K562 (cell line): ENCODE data around the gene SAMM50. TPM values are rescaled to one million over a fixed set of nuclear protein-coding genes. Genes with fewer than 3 reads are reported as not detected.

Experiments
- ATAC-seq: fragments of 200-7000 bp; cut with Tn5 transposase; 3 replicates; pipeline ENCODE4 v1.9.1; 2020; ENCODE audit warnings: moderate library complexity
- BruUV-seq: library from RNA; stranded (reverse); fragments of 400-500 nt; replicated peaks from 2 replicates; lab custom pipeline; 2021; lab: Mats Ljungman, UMichigan
- CTCF ChIA-PET: fragments of 300-600 bp; formaldehyde crosslinking; extraction: SDS; loops from one replicate; lab custom pipeline; 2021; ENCODE audit warnings: low intra/inter-chr PET ratio; lab: Yijun Ruan, JAX
- POLR2A ChIA-PET: fragments of 300-600, 350-650 bp; sonication (Branson Sonifier 250); formaldehyde crosslinking; extraction: SDS; loops from one replicate; lab custom pipeline; 2021; ENCODE audit warnings: antibody characterized with exemption, inconsistent platforms; lab: Yijun Ruan, JAX
- DNase-seq, 4 experiments: peaks; one replicate each; pipeline versions ENCODE4 v3.0.0 to v3.0.0-alpha.2; 2011 to 2018; ENCODE audit warnings: low spot score in 3 of 4, mixed read lengths in 3 of 4; ENCODE audit errors: extremely low read depth in 1 of 4
- FAIRE-seq: peaks from 2 replicates; lab custom pipeline; 2011; peaks lifted over from hg19 to GRCh38; lab: Jason Lieb, UNC
- H2AFZ ChIP-seq: 2 replicates; pipeline ENCODE4 v1.6.0; 2011; ENCODE audit warnings: low read depth, low read length, control low read depth, inconsistent platforms
- H3K27ac ChIP-seq: fragments of 200-600 bp; 3 replicates; pipeline ENCODE4 v1.8.0; 2011; ENCODE audit warnings: low read depth, mild to moderate bottlenecking, control low read depth, inconsistent platforms, low read length, moderate library complexity, mixed read lengths; ENCODE audit errors: extremely low read depth
- H3K27me3 ChIP-seq, 2 experiments: fragments of 300-600 bp in 1 of 2; 2 replicates in 1 of 2; 3 replicates in 1 of 2; pipeline versions ENCODE4 v1.6.0 to v1.8.0; 2011; ENCODE audit warnings: inconsistent platforms in 2 of 2, low read length in 2 of 2, mild to moderate bottlenecking in 1 of 2, mixed read lengths in 1 of 2, moderate library complexity in 1 of 2; ENCODE audit not compliant: control insufficient read depth in 2 of 2, insufficient read depth in 2 of 2
- H3K36me3 ChIP-seq: fragments of 300-600 bp; 3 replicates; pipeline ENCODE4 v1.8.0; 2011; ENCODE audit warnings: mild to moderate bottlenecking, low read length, inconsistent platforms; ENCODE audit not compliant: control insufficient read depth, insufficient read depth
- H3K4me1 ChIP-seq, 2 experiments: fragments of 200-600 bp in 1 of 2; replicated peaks in 1 of 2; 2 replicates in 1 of 2; 3 replicates in 1 of 2; pipeline versions ENCODE4 v1.5.1 to v1.8.0; 2011; ENCODE audit warnings: inconsistent platforms in 2 of 2, low read length in 2 of 2, mild to moderate bottlenecking in 1 of 2, mixed read lengths in 1 of 2, moderate library complexity in 1 of 2; ENCODE audit not compliant: control insufficient read depth in 2 of 2, insufficient read depth in 2 of 2
- H3K4me2 ChIP-seq: 2 replicates; pipeline ENCODE4 v1.6.1; 2011; ENCODE audit warnings: low read length, control low read depth, inconsistent platforms, mixed read lengths; ENCODE audit not compliant: insufficient read depth
- H3K4me3 ChIP-seq: fragments of 200-600 bp; sonication (generic), shearing (Covaris generic); 2 replicates; pipeline ENCODE4 v1.5.1; 2016; ENCODE audit warnings: control low read depth, inconsistent platforms
- H3K79me2 ChIP-seq: fragments of 200-600 bp; 3 replicates; pipeline ENCODE4 v1.8.0; 2011; ENCODE audit warnings: low read length, inconsistent platforms; ENCODE audit not compliant: control insufficient read depth, insufficient read depth
- H3K9ac ChIP-seq, 2 experiments: 2 replicates each; pipeline versions ENCODE4 v1.6.0 to v1.6.1; 2011; ENCODE audit warnings: low read depth in 2 of 2, low read length in 2 of 2, control low read depth in 1 of 2, inconsistent platforms in 1 of 2, mild to moderate bottlenecking in 1 of 2, mixed read lengths in 1 of 2; ENCODE audit not compliant: insufficient read depth in 1 of 2
- H3K9me1 ChIP-seq: one replicate; pipeline ENCODE4 v1.6.0; 2011; ENCODE audit warnings: inconsistent platforms, mild to moderate bottlenecking, low read length, moderate library complexity; ENCODE audit not compliant: control insufficient read depth, insufficient read depth
- H3K9me3 ChIP-seq: replicated peaks from 2 replicates; pipeline ENCODE4 v1.5.1; 2011; ENCODE audit warnings: low read depth, low read length, inconsistent platforms; ENCODE audit not compliant: control insufficient read depth, insufficient read depth
- H4K20me1 ChIP-seq: replicated peaks from 2 replicates; pipeline ENCODE4 v1.6.1; 2011; ENCODE audit warnings: low read length, inconsistent platforms, mixed read lengths; ENCODE audit not compliant: control insufficient read depth, insufficient read depth
- BRD9 ChIP-seq: fragments of 450-650 bp; IDR thresholded peaks from 2 replicates; pipeline ENCODE4 v1.6.1; 2018; ENCODE audit warnings: low read depth; ENCODE audit not compliant: partially characterized antibody
- CHD1 ChIP-seq: fragments of 200-600 bp; sonication (generic); IDR thresholded peaks from one replicate; pipeline ENCODE4 v1.6.1; 2012; ENCODE audit warnings: mild to moderate bottlenecking, moderate library complexity, low read length, inconsistent platforms
- MECOM ChIP-seq: fragments of 250-450 bp; sonication (Bioruptor Pico); IDR thresholded peaks from 2 replicates; pipeline ENCODE4 v1.8.0; 2022; ENCODE audit warnings: inconsistent platforms
- RBM25 ChIP-seq: fragments of 200-400 bp; formaldehyde crosslinking; IDR thresholded peaks from 2 replicates; pipeline ENCODE4 v1.6.1; 2018; ENCODE audit warnings: low read length, low read depth, moderate library complexity; ENCODE audit not compliant: severe bottlenecking
- ZFP36 ChIP-seq: fragments of 150-350 bp; IDR thresholded peaks from 2 replicates; pipeline ENCODE4 v1.6.1; 2018; ENCODE audit warnings: low read length, low read depth; ENCODE audit not compliant: partially characterized antibody
- WGBS: fragments of 100-300 bp; shearing (Covaris generic); methylation state at CpG from one replicate; pipeline ENCODE4 v1.1.6; 2016; ENCODE audit warnings: low coverage, mixed read lengths; ENCODE audit not compliant: insufficient coverage; ENCODE audit errors: missing lambda C conversion rate; 5-methylcytosine and 5-hydroxymethylcytosine counted together
- in situ Hi-C: fragments of 300-500 bp; cut with MboI; formaldehyde crosslinking; loops from 4 replicates; pipeline ENCODE4 v1.15.0; 2018; ENCODE audit warnings: inconsistent platforms, mixed read lengths
- intact Hi-C: fragments of 100-400 bp; cut with micrococcal nuclease; formaldehyde crosslinking; loops from 2 replicates; pipeline ENCODE4 v1.14.2; 2022
- polyA plus RNA-seq, 8 experiments: library from polyadenylated mRNA; depleted of rRNA in 4 of 8; stranded (reverse) in 5 of 8; unstranded in 3 of 8; fragments of >200 nt; fragmentation: Nextera tagmentation in 2 of 8; fragmentation: Illumina TruSeq in 1 of 8; extraction: Ambion mirVana in 2 of 8; extraction: Trizol in 1 of 8; gene quantifications; 2 replicates each; pipeline versions ENCODE4 v1.2.1 to v1.2.3, GENCODE V29; 2011 to 2014; ENCODE audit warnings: inconsistent platforms in 1 of 8, missing spikeins in 1 of 8
- total RNA-seq, 7 experiments: library from RNA; depleted of rRNA in 6 of 7; stranded (reverse); fragments of >200 nt in 6 of 7; fragmentation: Illumina TruSeq in 2 of 7; extraction: Trizol in 2 of 7; gene quantifications; 2 replicates each; pipeline versions ENCODE4 v1.2.1 to v1.2.3, GENCODE V29; 2011 to 2021; ENCODE audit warnings: low replicate concordance in 1 of 7
- TF ChIP-seq, protein P1 (sequence below): fragments of 450-650 bp; IDR thresholded peaks from 2 replicates; pipeline ENCODE4 v1.6.1; 2016

Gene SAMM50
- total and polyA plus RNA-seq, 9 of the 15 experiments (the other 6 are each of a cell fraction or from before 2014, with no cell fraction given), result 14.6 to 49.3 (median 38.1) TPM

DNA sequence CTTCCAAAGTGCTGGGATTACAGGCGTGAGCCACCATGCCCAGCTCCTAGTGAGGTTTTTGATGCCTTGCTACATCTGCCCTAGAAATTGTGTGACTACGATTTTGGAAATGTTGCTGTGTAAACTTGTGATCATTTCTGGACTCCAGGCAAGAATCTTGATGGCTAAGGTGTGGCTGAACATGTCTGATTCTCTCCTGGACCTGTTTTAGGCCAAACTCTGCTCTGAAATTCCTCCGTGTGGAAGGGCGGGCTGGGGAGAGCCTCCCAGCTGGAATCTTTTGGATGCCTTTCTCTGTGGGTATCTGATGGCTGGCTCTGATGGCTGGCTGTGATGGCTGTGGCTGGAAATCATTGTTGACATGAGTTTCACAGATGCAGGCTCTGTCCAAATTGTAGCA is 23.5 kb upstream of the SAMM50 start (continued):
- TF ChIP-seq, protein P1, sequence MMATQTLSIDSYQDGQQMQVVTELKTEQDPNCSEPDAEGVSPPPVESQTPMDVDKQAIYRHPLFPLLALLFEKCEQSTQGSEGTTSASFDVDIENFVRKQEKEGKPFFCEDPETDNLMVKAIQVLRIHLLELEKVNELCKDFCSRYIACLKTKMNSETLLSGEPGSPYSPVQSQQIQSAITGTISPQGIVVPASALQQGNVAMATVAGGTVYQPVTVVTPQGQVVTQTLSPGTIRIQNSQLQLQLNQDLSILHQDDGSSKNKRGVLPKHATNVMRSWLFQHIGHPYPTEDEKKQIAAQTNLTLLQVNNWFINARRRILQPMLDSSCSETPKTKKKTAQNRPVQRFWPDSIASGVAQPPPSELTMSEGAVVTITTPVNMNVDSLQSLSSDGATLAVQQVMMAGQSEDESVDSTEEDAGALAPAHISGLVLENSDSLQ, result no peak
- TF ChIP-seq MECOM (CRISPR knock-in tag), result no peak

DNA sequence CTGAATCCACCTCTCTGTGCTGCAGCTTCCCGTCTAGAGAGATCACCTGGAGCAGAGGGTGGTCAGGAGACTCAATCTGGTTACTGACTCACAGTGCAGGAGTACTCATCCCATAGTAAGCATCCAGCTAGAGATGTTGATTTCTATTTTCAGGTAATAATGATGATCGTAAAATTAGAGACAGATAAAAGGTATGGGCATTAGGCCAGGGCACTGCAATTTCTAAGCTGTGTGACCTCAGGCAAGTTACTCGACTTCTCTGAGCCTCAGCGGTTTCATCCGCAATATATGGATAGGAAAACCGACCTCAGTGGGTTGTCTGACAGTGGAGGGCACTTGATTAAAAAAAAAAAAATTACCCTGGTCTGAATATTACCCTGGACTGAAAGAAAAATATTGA is 13.8 kb upstream of the SAMM50 start:
- Histone ChIP-seq H4K20me1 (no peaks in the 10 kb centered on the region), H3K4me2 (no peak overlapping the region), H3K27ac (no peak overlapping the region), H3K79me2 (no peaks in the 10 kb centered on the region), H3K9me3 (no peaks in the 10 kb centered on the region), H3K36me3 (no peaks in the 10 kb centered on the region), H3K27me3 (peaks cover 5 to 29% of the 10 kb centered on the region in 2 experiments; a peak in 2 of 5 replicates), H3K4me1 (peaks cover 0 to 9% of the 10 kb centered on the region in 2 experiments; a peak in 3 of 5 replicates), H3K9me1 (no peaks in the 10 kb centered on the region), H3K9ac (no peak overlapping the region), H2AFZ (no peak overlapping the region), H3K4me3 (no peak overlapping the region)
- no peak for ATAC-seq
- BruUV-seq, result no TSS peak
- no peak for TF ChIP-seq CHD1
- TF ChIP-seq ZFP36, result peak; percentile 49
- peak; percentile 75 for TF ChIP-seq BRD9
- TF ChIP-seq RBM25, result peak; percentile 53
- intact Hi-C loops, result no loop called here
- in situ Hi-C loops, result no loop called here
- no peak for FAIRE-seq
- POLR2A ChIA-PET, result interaction anchor here (0.6 kb wide), 1 partner anchor 87 kb away, joined by 3 read pairs; no protein-coding TSS in a partner anchor
- CTCF ChIA-PET, result no interaction called here
- 3% methylated on average over 6 of the region's 6 CpGs for WGBS
- DNase-seq, result no peak
